Activated gamma-delta T cell treated with Interleukin-2 at 50 U/mL for 16 hours (primary cell): ENCODE data around the gene RBM19.

Experiments used
- DNase-seq: peaks from one replicate; pipeline ENCODE4 v3.0.0-alpha.2; 2020

RBM19 gene

GRCh38 chr12:113766879-113767878, 198.9 kb downstream of the RBM19 start:
- DNase-seq, result no peak
